GM18508 (cell line): ENCODE data around the gene CD5L.

ENCODE experiments used
- ATAC-seq: cut with Tn5 transposase; IDR thresholded peaks from one replicate; pipeline ENCODE4 v1.9.1; 2021; ENCODE audit warnings: moderate number of reproducible peaks; ENCODE audit not compliant: insufficient read depth, unreplicated experiment

Gene CD5L

DNA sequence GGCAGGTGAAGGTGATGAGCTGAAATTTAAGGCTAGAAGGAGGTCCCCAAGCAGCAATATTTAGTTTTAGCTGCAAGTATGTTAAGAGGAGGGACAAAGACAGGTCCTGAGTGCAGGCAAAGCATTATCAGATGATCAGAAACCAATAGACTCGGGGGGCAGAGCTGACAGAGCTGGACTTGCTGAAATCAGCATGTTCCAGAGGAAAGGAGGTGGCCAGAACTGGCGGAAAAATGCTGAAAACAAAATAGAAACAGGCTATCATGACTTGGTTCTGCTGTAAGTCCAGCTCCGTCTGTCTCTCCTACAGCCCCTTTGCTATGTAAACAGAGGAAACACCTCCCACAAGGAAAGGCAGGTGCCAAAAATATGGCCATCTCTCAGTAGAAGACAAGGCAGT is at the start of gene CD5L:
Gene CD5L (minus strand): TSS at position 101 of the 400 bp plus-strand sequence. CDS start 107 bp downstream, outside the sequence.
- no peak for ATAC-seq

DNA sequence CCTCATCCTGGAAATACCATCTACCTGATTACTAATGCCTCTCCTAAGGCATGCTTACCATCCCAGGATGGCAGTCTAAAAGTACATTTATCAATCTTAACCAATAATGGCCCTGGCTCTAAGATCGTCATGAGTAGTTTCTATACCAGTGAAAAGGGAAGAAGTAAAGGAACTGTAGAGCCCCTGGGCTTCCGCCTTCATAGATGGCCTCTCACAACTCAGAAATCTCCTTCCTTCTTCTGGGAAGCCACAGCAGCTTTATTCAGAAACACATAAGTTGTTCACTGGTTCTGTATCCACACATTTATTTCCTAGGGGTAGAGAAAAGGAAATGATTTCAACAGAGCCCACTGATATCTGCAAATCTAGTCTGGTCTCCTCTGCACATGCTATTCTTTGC is 41.0 kb upstream of the CD5L start:
- ATAC-seq: no peak

DNA sequence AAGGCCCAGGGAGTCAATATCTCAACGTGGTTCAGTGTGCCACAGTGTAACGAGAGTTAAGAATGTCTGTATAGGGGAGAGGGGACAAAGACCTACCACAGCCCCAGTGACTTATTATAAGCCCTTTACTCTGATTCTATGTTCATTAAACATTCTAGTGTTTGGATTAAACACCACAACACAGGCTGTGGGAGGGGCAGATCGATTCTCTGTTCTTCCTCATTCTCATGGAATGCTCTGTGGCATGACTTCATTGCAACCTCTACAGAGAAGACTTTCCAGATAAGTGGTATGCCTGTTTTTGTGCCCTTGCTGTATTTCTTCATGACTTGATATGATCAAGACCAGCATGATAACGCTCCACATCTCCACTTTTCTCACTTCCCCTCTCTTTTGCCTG is 39.0 kb upstream of the CD5L start:
- no peak for ATAC-seq

DNA sequence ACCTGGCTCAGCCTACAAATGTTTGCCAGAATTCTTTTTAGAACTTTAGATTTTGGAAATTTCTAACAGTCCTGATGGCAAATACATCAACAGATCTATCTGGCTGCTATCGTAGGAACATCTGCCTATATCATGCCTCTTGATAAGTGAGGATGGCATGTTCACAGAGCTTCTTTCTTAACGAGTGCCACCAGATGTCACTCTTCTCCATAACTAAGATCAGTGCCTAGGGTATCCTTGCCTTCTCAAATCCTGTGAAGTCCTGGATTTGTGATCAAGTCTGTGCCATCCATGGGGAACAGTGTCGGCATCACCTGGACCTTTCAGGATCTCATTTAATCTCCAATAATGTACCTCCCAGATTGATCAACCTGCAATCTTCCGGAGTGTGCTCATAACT is 36.5 kb upstream of the CD5L start:
- ATAC-seq: no peak

DNA sequence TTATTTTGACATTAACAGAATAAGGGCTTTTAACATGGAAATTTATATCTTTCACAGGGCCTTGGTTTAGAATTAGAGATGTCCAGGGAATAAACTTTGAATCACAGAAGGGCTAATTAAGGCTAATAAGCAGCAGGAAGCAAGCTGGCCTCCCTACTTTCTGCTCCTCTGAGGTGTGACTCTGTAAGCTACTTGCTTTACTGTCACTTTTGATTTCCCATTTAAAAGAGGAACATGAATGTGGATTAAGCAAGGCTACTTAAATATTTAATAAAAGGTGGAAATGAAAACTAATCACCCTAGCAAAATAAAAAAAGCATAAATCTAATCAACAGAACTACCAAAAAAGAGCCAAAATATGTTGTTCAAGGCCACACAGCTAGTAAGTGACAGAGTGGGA is 28.9 kb upstream of the CD5L start:
- ATAC-seq: no peak

DNA sequence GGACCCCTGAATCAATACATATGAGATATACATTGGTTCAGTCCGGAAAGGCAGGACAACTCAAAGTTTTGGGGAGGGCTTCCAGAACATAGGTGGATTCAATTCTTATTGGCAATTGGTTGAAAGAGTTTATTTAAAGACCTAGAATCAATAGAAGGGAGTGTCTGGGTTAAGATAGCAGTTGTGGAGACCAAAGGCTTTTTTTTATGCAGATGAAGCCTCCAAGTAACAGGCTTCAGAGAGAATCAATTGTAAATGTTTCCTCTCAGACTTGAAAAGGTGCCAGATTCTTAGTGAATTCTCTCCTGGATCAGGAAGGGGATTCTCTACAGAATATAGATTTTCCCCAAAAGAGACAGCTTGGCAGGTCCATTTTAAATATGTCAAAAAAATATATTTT is 27.0 kb upstream of the CD5L start:
- no peak for ATAC-seq

DNA sequence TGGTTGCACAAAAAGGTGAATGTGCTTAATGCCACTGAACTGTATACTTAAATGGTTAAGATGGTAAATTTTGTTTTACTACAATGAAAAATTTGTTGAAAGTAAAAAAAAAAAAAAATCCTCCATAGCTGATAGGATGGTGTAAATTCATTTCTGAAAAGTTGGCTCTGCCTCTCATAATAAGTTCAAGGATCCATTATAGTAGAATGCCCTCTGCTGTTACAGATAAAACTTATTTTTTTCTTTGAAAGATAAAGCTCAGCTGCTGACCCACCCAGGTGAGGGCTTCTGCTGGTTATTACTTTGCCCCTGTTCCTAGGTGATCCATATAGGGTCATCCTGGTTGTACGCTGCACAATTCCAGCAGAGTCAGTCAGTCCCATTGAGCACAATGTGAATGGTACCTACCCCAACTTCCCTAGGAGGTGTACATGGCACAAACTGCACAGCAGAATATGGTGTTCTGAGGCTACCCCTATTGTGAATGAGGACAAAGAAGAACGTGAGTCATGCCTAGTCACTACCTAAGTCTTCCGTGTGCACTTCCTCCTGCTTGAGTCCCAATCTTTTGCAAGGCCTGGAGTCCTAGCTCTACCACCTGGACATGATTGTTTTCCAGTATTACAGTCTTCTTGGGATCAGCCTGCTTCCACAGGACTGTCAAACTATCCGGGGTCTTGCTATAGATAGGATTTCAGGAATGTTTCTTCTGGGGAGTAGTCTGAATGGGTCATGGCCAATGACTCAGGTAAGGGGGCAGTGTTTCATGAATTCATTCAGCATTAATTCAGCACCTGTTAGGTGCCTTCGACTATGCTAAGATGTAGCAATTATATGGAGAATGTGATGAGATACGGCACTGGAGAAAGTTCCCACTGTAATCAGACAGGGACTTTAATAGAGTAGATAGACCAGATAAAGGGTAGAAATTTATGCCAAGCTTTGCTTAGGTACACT is 20.8 kb upstream of the CD5L start:
- no peak for ATAC-seq

DNA sequence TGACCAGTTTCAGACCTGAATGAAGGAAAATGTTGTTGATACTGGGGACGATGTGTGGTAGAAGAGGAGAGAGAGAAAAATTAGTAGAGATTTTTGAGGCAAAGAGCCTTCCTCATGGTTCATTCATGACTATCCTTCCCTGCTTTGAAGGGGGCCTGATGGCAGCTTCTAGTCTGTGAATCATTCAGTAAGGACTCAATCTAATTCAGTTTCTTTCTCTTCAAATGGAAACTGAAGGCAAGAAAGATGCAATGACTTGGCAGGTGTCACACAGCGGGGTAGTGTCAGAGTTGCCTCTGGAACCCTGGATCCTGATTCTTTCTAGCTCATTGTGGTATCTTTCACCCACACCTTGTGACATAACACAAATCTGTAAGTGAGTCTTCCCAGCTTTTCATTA is 14.9 kb upstream of the CD5L start:
- no peak for ATAC-seq

DNA sequence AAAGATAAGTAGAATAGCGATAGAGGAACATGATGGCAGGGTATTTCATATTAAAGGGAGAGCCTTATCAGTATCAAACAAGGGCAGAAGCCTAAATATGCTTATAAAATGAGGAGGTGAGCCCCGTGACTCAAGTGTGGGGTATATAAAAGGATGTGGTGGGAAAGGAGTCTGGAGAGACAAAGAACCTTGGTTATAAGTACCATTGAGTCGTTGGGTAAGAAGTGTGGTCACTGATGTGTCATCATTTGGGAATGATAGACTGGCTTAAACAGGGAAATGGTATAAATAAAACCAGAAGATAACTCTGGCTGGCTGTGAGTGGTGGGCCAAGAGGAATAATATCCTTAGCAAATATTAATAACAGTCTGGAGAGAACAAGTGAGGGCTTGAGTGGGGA is 10.9 kb upstream of the CD5L start:
- no peak for ATAC-seq

DNA sequence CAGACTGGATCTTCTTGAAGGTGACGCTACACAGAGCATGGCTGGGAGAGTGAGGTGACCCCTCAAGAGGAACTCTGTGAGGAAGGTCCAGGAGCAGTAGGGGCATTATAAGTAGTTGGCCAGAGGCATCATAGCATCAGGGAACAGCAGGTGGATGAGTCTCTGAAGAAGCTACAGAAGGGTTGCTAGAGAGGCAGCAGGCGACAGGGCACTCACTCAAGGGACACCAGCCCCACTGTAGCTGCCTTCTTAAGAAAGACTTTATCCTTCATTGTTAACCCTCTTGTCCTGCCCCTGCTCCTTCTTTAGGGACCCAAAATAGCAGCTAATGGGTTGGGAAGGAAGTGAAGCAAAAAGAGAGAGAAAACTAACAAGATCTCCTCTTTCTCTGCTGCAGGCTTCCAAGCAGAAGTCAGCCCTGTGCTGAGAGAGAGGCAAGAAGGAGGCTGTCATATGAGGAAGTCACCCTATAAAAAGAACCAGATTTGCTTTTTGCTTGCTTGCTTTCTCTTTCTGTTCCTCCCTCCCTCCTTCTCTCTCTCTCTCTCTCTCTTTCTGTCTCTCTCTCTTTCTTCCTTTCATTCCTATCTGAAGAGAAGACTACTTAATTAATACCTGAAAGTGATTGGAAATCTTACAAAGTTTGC is 7.7 kb upstream of the CD5L start:
- ATAC-seq: no peak

DNA sequence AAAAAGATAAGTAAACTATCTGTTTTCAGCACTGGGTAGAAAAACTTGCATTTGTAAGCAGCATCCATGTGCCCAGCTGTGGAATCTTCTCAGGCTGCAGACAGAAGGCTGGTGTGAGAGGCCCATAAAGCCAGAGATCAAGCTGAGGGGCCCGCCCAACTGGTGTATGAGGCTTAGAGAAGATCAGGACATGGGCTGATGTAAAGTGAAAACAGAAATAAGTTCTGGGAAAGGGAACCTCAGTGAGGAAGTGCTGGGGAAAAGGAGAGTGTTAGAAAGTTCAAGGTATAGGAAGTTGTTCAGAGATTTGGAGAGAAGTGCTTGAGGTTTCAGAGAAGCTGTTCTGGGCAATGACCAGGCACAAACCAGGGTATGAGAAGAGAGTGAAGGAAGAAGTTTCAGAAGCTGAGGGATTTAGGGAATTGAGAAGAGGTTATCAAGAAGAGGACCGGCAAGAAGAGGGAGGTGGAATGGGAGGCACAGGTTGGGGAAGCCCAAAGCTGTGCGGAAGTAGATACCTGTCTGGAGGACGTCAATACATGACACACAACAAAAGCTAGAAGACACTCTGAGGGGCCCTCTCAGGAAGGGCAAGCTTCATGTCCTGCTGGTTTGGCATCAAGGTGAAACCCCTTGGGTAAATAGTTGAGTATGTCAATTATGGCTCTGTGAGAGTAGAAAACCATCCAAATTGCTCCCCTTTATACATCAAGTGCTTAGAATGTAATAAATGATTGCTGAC is 2.7 kb upstream of the CD5L start:
- ATAC-seq: no peak

DNA sequence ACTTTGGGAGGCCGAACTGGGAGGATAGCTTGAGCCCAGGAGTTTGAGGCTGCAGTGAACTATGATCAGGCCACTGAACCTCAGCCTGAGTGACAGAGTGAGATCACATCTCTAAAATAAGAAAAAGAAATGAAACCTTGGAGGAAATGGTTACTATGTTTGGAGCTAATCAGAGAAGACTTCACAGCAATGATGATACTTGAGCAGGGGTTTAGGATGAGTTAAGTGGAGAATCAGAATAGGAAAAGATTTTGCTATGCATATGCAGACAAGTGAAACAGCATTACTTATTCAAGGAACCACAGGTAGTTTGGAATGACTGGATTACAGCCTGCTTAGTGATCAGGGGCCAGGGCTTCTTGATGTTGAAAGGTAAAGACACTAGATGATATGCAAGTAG is 1.3 kb upstream of the CD5L start:
- peak; percentile 46 for ATAC-seq

DNA sequence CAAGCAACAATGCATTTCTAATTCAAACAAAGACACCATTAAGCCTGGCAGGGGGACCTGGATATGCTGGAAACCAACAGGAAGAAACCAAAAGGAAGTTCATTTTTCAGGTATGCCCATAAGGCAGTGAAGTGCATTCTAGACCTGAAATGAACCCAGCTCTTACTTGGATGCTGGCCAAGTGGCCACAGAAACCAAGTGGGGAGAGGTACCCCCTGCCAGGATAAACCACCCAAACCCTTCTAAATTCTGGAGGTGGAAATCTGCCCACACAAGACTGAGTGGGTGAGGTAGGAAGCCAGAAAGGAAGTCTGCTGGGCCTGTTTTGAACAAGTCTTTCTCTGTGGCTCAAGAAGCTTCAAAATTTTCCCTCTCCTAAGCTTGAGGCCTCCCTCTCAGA is 2.6 kb downstream of the CD5L start:
- ATAC-seq: no peak

DNA sequence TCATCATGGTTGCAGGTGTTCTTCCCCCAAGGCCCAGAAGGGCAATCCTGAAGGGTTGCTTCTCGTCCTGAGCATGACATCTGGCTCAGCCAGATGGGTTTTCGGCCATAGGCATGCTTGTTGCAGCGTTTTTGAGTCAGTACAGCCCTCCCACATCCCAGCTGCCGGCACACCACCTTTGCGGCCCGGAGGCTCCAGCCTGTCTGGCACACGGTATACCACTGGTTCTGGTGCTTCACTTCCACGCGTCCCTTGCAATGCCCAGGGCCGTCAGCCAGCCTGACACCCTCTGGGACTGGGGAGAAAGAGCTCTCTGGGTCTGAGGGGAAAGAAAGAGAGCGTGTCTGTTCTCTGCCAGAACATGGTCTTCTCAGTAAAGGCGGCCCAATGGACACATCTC is 7.2 kb downstream of the CD5L start:
- no peak for ATAC-seq

DNA sequence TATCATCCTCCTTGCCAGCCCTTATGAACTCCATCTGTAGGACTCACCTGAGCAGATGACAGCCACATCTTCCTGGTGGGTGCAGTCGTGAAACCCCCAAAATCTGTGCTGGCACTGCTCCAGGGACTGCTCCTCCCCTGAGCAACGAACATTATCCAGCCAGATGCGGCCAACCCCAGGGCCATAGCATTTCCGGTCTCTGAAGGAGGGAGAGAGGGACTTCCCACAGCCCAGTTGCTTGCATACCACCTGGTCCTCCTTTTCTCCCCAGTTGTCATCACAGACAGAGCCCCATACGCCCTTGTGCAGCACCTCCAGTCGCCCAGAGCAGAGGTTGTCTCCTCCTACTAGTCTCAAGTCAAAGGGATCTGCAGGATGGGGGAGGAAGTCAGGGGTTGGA is 8.5 kb downstream of the CD5L start:
- ATAC-seq: no peak

DNA sequence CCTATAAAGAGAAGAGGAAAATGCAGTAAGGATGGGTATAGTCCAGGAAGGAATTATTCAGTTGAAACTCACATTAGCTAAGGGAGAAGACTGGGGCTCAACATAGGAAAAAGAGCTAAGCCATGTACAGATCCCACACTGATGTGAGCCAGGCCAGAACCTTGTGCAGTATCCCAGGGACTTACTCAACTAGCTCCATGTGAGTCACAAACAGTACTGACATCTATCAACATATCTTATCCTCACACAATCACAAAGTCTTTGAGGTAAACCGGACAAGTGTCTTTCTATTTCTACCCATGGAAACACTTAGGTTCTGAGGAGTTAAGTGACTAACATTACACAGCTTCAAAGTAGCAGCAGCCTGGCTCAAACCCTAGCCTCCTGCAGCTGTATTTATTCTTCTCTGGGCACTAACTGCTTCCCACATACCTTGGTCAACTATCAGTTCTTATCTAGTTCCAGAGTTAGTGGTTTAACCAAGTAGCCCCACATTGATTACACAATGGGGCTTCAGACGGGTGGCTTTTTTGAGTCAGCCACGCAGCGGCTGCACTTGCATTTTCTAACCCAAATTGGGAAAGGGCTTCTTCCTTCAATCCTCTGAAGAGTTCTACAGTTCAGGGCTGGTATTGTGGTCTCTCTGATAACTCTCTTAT is 9.5 kb downstream of the CD5L start:
- ATAC-seq: no peak

DNA sequence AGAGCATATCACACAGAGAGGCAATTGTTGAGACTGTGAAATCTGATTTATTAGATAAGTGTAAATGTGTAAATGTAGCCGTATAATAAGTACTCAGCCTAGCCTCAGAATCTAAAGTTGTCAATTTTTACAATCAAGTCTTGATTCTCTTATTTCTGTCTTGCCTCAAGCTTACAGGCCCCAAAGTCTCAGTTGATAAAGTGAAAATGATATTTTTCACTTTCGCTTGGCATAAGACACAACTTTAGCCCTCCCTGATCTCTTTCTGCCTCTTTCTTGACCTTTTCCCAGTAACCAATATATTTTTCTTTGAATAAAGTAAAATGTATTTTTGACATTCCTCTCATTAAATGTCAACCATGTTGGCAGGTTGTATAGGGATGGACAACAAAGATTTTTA is 10.7 kb downstream of the CD5L start:
- no peak for ATAC-seq

DNA sequence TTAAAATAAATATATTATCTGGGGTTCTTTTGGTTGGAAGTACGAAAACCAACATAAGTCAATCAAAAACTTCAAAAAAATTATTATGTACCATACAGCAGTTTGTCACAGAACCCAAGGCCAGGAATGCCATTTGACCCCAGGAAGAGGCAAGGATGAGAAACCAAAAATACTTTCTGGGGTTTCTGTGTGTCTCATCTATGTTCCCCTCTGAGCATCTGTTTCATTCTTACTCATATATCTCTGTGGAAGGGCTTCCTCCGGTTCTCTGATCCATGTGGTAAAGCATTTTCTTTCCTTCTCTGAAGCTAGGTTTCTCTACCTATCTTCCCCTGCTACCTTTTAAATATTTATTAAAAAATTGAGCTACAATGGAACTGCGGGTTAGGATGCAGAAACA is 11.9 kb downstream of the CD5L start:
- peak; percentile 58 for ATAC-seq

DNA sequence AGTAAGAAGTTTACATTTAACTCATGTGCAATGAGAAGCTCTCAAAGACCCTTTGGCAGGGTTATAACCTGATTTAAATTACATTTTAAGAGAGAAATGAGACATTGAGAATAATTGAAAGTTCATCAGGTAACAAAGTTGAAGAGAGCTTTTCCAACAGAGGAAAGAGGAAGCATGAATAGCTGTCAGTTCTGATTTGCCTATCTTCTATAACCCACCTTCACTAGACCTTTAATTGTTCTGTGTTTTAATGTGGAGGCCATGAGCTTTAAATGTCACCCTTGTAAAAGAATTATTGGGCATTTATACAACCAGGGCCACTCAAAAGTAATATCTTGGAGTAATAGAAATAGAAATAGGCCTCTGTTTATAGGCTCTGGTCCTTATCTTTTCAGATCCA is 12.4 kb downstream of the CD5L start:
- ATAC-seq: no peak

DNA sequence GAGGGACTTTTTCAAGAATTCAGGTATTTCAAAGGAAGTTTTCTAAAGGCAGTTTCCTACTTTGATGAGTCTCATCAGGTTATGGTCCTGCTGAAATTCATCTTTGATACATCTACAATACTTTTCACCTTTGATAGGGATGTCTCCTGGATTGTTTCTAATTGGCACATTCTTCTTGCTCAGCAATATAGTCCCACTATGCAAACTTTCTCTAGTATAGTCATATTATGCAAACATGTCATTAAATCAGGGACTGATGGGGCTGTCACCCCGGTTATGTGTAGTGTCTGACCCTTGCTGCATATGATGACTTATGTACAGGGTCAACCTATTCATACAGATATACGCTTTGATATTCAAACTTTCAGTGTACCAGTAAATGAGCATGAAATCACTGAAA is 21.3 kb downstream of the CD5L start:
- ATAC-seq: no peak

DNA sequence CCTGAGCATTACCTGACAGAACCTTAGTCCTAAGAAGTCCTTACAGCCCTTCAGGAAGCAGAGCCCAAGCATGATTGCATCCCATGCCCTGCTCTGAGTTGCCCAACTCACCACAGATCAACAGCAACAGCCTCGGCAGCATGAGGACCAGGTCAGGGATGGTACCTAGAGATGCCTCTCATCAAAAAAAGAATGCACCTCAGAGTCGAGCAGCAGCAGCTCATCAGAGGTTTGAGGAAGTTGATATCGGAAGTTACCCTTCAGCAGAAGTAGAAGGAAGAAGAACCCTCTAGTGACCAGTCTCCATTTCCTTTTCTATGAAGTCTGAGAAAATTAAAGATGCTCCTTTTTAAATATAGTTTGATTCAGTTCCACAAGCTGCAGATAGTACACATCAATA is 21.7 kb downstream of the CD5L start, which contains the start of gene FCRL1:
Gene FCRL1 (minus strand): TSS at position 225 of the 400 bp plus-strand sequence. CDS start 83 bp downstream, at position 142.
- no peak for ATAC-seq
